HG03196 (cell line): ENCODE results near the gene ZNF277.
"Not testable (repeated sequence)": the region's sequence is repeated elsewhere in the genome, so short reads cannot be mapped to it uniquely, and the experiment has no call there.

ENCODE experiments used
- ATAC-seq: cut with Tn5 transposase; IDR thresholded peaks from one replicate; pipeline ENCODE4 v1.9.1; 2021; ENCODE audit not compliant: unreplicated experiment

The ZNF277 gene

GRCh38 chr7:112385516-112385915, 179.0 kb downstream of the ZNF277 start:
- ATAC-seq, result no peak

DNA sequence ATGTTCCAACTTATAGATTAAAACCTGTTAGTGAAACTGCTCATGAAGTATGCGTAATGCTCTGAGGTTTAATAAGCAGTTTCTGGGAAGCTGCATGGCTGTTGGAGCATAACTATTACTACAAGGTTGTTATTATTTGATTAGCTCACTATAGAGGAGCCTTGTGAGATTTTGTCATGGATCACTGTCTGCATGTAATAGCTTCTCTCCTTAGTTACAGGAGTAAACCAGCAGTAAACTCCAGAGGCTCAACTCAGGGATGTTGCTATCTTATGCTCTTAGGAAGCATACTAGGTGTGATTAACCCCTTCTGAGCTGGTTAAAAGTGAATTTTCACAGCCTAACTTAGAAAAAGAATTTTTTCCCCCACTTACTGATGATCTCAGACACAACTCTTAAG, 180.1 kb downstream of the ZNF277 start:
- ATAC-seq, result no peak

DNA sequence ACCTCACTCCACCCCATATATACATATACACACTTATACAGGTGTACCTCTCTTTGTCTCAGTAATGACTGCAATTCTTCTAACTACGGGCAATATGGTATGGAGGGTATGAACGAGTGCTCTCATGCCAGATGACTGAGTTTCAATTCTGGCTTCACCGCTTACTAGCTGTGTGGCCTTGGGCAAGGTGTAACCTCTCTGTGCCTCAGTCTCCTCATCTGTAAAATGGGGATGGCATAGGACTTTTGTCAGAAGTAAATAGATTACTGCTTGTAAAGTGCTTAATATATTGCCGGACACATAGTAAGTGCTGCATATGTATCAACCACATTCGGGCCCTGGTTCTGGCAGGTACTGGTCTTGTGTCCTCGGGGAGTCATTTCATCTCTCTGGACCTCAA, 183.7 kb downstream of the ZNF277 start:
- ATAC-seq, result no peak

DNA sequence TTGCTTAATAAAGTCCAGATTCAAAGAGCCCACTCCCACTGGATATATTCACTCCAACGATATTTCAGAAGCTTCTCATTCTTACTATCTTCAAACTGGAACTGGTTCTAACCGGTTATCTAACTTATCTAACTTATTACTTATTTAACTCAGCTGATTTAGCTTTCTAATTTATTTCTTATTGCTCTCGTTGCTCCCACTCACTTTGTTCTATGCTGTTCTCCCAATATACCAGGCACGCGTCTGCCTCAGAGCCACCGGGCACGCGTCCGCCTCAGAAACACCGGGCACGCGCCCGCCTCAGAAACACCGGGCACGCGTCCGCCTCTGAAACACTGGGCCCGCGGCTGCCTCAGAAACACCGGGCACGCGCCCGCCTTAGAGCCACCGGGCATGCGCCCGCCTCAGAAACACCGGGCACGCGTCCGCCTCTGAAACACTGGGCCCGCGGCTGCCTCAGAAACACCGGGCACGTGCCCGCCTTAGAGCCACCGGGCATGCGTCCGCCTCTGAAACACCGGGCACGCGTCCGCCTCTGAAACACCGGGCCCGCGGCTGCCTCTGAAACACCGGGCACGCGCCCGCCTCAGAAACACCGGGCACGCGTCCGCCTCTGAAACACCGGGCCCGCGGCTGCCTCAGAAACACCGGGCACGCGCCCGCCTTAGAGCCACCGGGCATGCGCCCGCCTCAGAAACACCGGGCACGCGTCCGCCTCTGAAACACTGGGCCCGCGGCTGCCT, 184.8 kb downstream of the ZNF277 start:
- not testable (repeated sequence) for ATAC-seq

DNA sequence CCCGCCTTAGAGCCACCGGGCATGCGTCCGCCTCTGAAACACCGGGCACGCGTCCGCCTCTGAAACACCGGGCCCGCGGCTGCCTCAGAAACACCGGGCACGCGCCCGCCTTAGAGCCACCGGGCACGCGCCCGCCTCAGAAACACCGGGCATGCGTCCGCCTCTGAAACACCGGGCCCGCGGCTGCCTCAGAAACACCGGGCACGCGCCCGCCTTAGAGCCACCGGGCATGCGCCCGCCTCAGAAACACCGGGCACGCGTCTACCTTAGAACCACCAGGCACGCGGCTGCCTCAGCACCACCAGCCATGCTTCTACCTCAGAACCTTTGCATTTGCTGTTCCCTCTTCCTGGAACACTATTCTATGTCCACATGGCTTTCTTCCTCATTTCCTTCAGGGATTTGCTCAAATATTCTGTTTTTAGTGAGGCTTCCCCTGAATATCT, 185.4 kb downstream of the ZNF277 start:
- ATAC-seq, result not testable (repeated sequence)
